Measurements from ENCODE around the gene KRTAP4-1. TPM values are rescaled to one million over a fixed set of nuclear protein-coding genes. Genes with fewer than 3 reads are reported as not detected.

KRTAP4-1 gene
- total RNA-seq, 2 donors from 2014 or later, result not detected

- ATAC-seq (ENCODE audit: insufficient number of reproducible peaks, low FRiP score, low read depth) (no peak), DNase-seq (ENCODE audit: low spot score) (no peak)
- TF ChIP-seq CTCF (IDR thresholded peaks at IDR 0.05), result no peak
- H3K27me3 ChIP-seq (replicated peaks; ENCODE audit: insufficient read depth), result no peaks in the 10 kb centered on the region
- no peak overlapping the region for H3K4me3 ChIP-seq
- no peak overlapping the region for H3K27ac ChIP-seq
- H3K4me1 ChIP-seq (ENCODE audit: control insufficient read depth in 1 of 2, low read depth in 2 of 2), result no peaks in the 10 kb centered on the region
- H3K9me3 ChIP-seq, result no peaks in the 10 kb centered on the region
- H3K36me3 ChIP-seq, result no peaks in the 10 kb centered on the region
These were observed 39.1 kb upstream of the KRTAP4-1 start for GRCh38 chr17:41223821-41224220.

- no peak for ATAC-seq (ENCODE audit: insufficient number of reproducible peaks, low FRiP score, low read depth)
- no peaks in the 10 kb centered on the region for H3K4me1 ChIP-seq (ENCODE audit: control insufficient read depth in 1 of 2, low read depth in 2 of 2)
- H3K27me3 ChIP-seq (replicated peaks; ENCODE audit: insufficient read depth), result no peaks in the 10 kb centered on the region
- no peak overlapping the region for H3K27ac ChIP-seq
- no peaks in the 10 kb centered on the region for H3K9me3 ChIP-seq
- H3K36me3 ChIP-seq, result no peaks in the 10 kb centered on the region
- no peak for DNase-seq (ENCODE audit: low spot score)
- TF ChIP-seq CTCF (IDR thresholded peaks at IDR 0.05), result no peak
- no peak overlapping the region for H3K4me3 ChIP-seq
These were observed 31.0 kb upstream of the KRTAP4-1 start for GRCh38 chr17:41215681-41216080.

- TF ChIP-seq CTCF (IDR thresholded peaks at IDR 0.05), result no peak
- DNase-seq (ENCODE audit: low spot score) (no peak), ATAC-seq (ENCODE audit: insufficient number of reproducible peaks, low FRiP score, low read depth) (no peak)
- Histone ChIP-seq H3K27me3 (replicated peaks; ENCODE audit: insufficient read depth) (no peaks in the 10 kb centered on the region), H3K4me3 (no peak overlapping the region), H3K4me1 (ENCODE audit: control insufficient read depth in 1 of 2, low read depth in 2 of 2) (no peaks in the 10 kb centered on the region), H3K36me3 (no peaks in the 10 kb centered on the region), H3K9me3 (no peaks in the 10 kb centered on the region), H3K27ac (no peak overlapping the region)
These were observed 27.9 kb upstream of the KRTAP4-1 start for GRCh38 chr17:41212524-41213169.

GRCh38 chr17:41211845-41212466 lies 27.2 kb upstream of the KRTAP4-1 start:
- ATAC-seq (ENCODE audit: insufficient number of reproducible peaks, low FRiP score, low read depth) (no peak), DNase-seq (ENCODE audit: low spot score) (no peak)
- TF ChIP-seq CTCF (IDR thresholded peaks at IDR 0.05), result no peak
- H3K27me3 ChIP-seq (replicated peaks; ENCODE audit: insufficient read depth), result no peaks in the 10 kb centered on the region
- H3K4me3 ChIP-seq, result no peak overlapping the region
- H3K4me1 ChIP-seq (ENCODE audit: control insufficient read depth in 1 of 2, low read depth in 2 of 2), result no peaks in the 10 kb centered on the region
- no peak overlapping the region for H3K27ac ChIP-seq
- H3K9me3 ChIP-seq, result no peaks in the 10 kb centered on the region
- H3K36me3 ChIP-seq, result no peaks in the 10 kb centered on the region

- Histone ChIP-seq H3K4me1 (ENCODE audit: control insufficient read depth in 1 of 2, low read depth in 2 of 2) (no peaks in the 10 kb centered on the region), H3K27me3 (replicated peaks; ENCODE audit: insufficient read depth) (no peaks in the 10 kb centered on the region)
- ATAC-seq (ENCODE audit: insufficient number of reproducible peaks, low FRiP score, low read depth), result no peak
These were observed 14.8 kb upstream of the KRTAP4-1 start for GRCh38 chr17:41199421-41200078.

More at GRCh38 chr17:41199421-41200078, 14.8 kb upstream of the KRTAP4-1 start:
- Histone ChIP-seq H3K9me3 (no peaks in the 10 kb centered on the region), H3K36me3 (no peaks in the 10 kb centered on the region), H3K27ac (no peak overlapping the region), H3K4me3 (no peak overlapping the region)
- no peak for DNase-seq (ENCODE audit: low spot score)
- no peak for TF ChIP-seq CTCF (IDR thresholded peaks at IDR 0.05)
